ENCODE results near the gene SIVA1.

SIVA1 gene

GRCh38 chr14:104782808-104783139, 29.8 kb downstream of the SIVA1 start:
- in situ Hi-C loops (cut with MboI; ENCODE audit: low sequenced_read_pairs), result no loop called here

GRCh38 chr14:104783484-104784217, 30.7 kb downstream of the SIVA1 start:
- in situ Hi-C loops (cut with MboI; ENCODE audit: low sequenced_read_pairs), result no loop called here

GRCh38 chr14:104784218-104784568, 31.2 kb downstream of the SIVA1 start:
- in situ Hi-C loops (cut with MboI; ENCODE audit: low sequenced_read_pairs), result no loop called here

GRCh38 chr14:104784846-104785707, 32.1 kb downstream of the SIVA1 start:
- in situ Hi-C loops (cut with MboI; ENCODE audit: low sequenced_read_pairs), result no loop called here

GRCh38 chr14:104785708-104786080, 32.7 kb downstream of the SIVA1 start:
- in situ Hi-C loops (cut with MboI; ENCODE audit: low sequenced_read_pairs), result no loop called here

- in situ Hi-C loops (cut with MboI; ENCODE audit: low sequenced_read_pairs), result no loop called here
Observed at GRCh38 chr14:104786091-104786586, 33.2 kb downstream of the SIVA1 start.

GRCh38 chr14:104786726-104787675, 34.1 kb downstream of the SIVA1 start:
- in situ Hi-C loops (cut with MboI; ENCODE audit: low sequenced_read_pairs), result no loop called here

- in situ Hi-C loops (cut with MboI; ENCODE audit: low sequenced_read_pairs), result no loop called here
Observed at GRCh38 chr14:104787736-104788135, 34.8 kb downstream of the SIVA1 start.

GRCh38 chr14:104788161-104788818, 35.3 kb downstream of the SIVA1 start:
- in situ Hi-C loops (cut with MboI; ENCODE audit: low sequenced_read_pairs), result no loop called here

GRCh38 chr14:104788873-104789663, 36.1 kb downstream of the SIVA1 start:
- in situ Hi-C loops (cut with MboI; ENCODE audit: low sequenced_read_pairs), result no loop called here

- in situ Hi-C loops (cut with MboI; ENCODE audit: low sequenced_read_pairs), result no loop called here
Observed at GRCh38 chr14:104789752-104790743, 37.1 kb downstream of the SIVA1 start.

GRCh38 chr14:104791425-104791824, 38.5 kb downstream of the SIVA1 start:
- in situ Hi-C loops (cut with MboI; ENCODE audit: low sequenced_read_pairs), result no loop called here

GRCh38 chr14:104792101-104792884, 39.3 kb downstream of the SIVA1 start:
- in situ Hi-C loops (cut with MboI; ENCODE audit: low sequenced_read_pairs), result no loop called here

GRCh38 chr14:104792945-104793702, 40.2 kb downstream of the SIVA1 start:
- in situ Hi-C loops (cut with MboI; ENCODE audit: low sequenced_read_pairs), result no loop called here

- in situ Hi-C loops (cut with MboI; ENCODE audit: low sequenced_read_pairs), result no loop called here
Observed at GRCh38 chr14:104793703-104793959, 40.7 kb downstream of the SIVA1 start.

- in situ Hi-C loops (cut with MboI; ENCODE audit: low sequenced_read_pairs), result no loop called here
Observed at GRCh38 chr14:104794099-104794498, 41.2 kb downstream of the SIVA1 start.

- in situ Hi-C loops (cut with MboI; ENCODE audit: low sequenced_read_pairs), result no loop called here
Observed at GRCh38 chr14:104794631-104794992, 41.7 kb downstream of the SIVA1 start.
